Right kidney (tissue), 1 donor: ENCODE results near the gene KRT76.
"Not testable (repeated sequence)": the region's sequence is repeated elsewhere in the genome, so short reads cannot be mapped to it uniquely, and the experiment has no call there.

ENCODE experiments used
- DNase-seq: peaks from one replicate; pipeline ENCODE4 v3.0.0-alpha.2; 2016

Gene KRT76

DNA sequence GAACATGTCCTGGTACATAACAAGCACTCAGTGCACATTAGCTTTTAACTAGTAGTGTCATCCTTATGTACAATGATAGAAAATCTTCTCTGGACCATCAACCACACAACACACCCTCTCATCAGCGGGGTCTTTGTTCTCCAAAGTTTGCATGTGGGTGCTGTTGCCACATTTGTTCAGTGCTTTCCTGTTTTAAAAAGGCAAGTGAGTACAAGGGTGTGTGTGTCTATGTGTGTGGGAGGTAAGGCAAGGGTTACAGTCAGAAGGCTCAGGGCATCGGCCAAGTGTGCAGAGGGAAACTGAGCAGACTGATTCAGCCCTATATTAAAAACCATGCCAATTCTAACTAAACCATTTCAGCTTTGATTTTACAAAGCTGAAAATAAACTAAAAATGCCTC is 17.9 kb downstream of the KRT76 start:
- DNase-seq = no peak

DNA sequence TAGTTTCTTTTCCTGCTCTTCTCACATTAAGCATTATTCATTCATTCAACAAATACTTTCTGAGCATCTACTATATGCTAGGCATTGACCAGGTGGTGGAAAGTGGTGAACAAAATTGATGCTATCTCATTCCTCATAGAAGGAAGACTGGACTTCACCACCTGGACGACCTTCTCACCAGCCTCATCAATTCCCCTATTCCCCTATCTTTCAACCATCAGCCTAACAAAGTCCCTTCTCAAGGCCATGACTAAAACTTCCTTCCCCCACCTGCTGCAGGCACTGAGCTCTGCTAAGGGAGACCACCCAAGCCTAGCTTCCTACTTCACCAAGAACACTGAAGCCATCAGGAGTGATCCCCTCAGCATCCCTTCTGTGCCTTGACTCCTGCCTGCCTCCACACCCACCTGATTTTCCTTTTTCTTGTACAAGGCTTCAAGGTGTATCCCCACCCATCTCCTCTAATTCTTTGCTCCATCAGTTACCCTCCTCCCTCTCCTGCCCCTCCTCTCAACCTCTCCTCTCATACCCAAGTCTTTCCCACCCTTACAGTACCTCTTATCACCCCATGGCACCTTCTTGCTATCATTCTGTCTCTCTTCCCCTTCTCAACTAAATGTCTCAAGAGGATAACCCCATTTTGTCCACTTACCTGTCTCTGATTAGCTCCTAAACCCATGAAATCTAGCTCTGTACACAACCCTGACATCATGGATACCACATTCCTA is 19.5 kb downstream of the KRT76 start:
- no peak for DNase-seq

DNA sequence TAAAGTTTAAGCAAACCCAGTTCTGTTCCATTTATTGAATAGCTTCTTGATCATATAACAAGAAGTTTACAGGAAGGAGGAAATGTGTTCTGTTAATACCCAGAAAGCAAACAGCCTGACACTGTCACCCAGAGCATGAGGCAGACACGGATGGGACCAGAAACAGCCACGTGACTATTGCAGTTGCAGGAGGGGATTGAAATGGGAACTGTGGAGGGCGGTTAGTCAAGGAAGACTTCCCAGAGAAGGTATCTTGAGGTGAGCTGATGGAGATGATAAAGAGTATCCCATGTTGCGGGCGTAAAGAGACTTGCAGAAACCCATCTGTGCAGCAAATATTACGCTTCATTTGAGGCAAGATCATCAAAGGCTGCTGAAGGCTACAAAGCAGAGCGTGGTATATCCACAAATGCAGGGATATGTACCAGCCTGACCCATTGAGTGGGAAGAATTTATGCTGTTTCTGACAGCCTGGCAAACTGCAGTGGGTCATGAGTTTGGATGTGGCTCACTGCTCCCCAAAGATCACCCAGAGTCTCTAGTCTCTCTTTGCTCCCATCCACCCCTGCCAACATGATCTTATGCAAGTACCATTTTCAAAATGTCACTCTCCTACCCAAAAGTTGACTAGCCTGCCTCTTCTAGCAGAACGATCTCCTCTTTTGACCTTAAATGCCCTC is 20.7 kb downstream of the KRT76 start:
- no peak for DNase-seq

GRCh38 chr12:52755533-52755932 is 21.6 kb downstream of the KRT76 start:
- no peak for DNase-seq

- DNase-seq = no peak
Measured at GRCh38 chr12:52754135-52754534, 23.0 kb downstream of the KRT76 start.

DNA sequence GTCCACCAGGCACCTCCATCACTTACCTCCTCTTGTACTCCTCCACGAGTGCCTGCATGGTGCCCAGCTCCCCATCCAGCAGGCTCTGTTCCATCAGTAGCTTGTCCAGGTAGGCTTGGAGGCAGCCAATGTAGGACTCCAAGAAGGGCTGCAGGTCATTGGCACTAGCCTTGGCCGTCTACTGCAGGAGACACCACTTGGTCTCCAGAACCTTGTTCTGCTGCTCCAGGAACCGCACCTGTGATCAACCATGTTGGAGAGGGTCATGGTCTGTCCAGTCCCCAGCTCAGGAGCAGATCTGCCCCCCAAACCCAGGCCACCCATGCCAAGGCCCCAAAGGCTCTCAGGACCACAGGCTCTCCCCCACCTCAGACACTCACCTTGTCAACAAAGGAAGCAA is 23.9 kb downstream of the KRT76 start:
- no peak for DNase-seq

DNA sequence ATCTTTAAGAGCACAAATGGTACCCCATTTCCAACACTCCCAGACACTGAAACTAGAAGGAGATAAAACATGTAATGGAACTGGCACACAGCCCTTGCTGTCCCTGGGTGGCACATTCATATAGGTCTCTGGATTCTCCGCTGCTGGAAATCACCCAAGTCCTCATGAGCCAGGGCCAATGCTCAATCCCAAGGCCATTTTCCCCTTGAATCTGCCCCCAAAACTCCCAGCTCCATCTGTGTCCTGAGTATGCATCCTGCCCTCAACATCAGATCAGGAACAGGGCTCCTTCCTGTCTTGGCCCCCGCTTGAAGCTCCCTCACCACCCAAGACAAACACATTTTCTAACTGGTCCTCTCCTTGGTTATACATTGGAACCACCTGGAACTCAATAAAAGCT is 24.6 kb downstream of the KRT76 start:
- no peak for DNase-seq

GRCh38 chr12:52751795-52752194 is 25.4 kb downstream of the KRT76 start:
- no peak for DNase-seq

DNA sequence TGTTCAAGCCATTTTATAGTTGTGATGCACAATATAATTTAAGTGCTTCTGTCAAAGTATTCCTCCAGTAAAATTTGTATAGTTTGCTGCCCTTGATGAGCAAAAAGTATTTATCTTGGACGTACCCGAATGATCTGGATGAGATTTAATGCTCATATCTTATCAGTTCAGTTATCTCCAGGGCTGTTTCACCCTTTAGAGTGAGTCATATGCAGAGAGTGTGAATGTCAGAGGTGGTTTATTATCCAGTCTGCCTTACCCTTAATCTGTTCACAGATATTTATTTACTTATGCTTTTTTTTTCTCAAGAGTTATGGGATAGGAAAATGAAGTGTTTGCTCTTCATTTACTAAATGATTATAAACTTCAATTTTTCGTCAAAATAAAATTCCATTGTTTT is 26.6 kb downstream of the KRT76 start:
- not testable (repeated sequence) for DNase-seq

DNA sequence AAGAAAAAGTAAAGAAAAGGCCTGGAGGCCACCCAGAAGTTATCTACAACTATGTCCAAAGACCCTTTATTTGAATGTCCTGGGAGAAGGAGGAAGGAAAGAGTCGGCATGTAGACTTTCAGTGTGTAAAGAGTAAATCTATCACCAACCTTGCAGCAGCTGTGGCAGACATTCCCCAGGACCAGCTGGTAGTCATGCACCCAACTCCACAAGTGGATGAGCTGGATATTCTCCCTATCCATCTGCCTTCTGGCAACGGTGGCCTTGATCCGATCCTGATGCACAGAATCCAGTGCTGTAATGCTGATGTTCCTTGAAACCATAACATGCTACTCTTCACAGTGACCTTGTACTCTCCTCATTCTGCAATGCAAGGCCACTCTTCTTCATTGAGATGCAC is 27.3 kb downstream of the KRT76 start:
- no peak for DNase-seq

DNA sequence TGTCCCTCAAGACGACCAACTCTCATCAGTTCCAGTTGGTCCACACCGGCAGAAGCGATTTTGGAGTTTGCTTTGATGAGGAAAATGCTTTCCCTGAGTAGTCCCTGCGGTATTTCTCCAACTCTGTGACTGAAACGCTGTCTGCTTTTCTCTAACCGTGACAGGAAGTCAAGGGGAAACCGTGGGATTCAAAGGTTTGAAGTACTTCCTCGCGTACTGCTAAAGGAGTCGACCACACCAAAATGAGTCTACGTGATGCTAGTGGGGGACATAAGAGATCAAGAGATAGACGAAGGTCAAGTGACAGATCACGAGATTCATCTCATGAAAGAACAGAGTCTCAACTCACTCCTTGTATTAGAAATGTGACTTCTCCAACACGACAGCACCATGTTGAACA is 28.6 kb downstream of the KRT76 start:
- DNase-seq = no peak

- DNase-seq = no peak
Measured at GRCh38 chr12:52745554-52745953, 31.6 kb downstream of the KRT76 start.

- DNase-seq = no peak
Measured at GRCh38 chr12:52744493-52745156, 32.5 kb downstream of the KRT76 start.

- no peak for DNase-seq
Measured at GRCh38 chr12:52742822-52743457, 34.2 kb downstream of the KRT76 start.

GRCh38 chr12:52742196-52742580 is 35.0 kb downstream of the KRT76 start:
- no peak for DNase-seq

- DNase-seq = peak; percentile 30
Measured at GRCh38 chr12:52741375-52742195, 35.6 kb downstream of the KRT76 start.

DNA sequence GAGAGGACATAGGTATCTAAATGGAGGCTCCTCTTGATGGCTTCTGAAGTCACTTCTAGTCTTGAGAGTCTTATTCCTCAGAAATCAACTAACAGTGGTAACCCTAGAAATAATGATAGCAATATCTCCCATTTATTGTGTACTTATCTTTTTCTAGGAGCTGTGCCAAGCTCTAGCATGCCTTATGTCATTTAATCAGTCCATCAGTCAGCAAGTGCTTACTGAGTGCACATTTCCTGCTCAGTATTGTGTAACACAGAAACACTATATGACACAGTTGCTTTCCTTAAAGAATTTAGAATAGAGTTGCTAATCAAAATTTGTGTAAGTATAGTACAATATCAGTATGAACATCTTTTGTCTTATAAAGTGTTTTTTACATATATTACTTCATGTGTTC is 36.6 kb downstream of the KRT76 start:
- no peak for DNase-seq

GRCh38 chr12:52739963-52740362 is 37.2 kb downstream of the KRT76 start:
- no peak for DNase-seq

DNA sequence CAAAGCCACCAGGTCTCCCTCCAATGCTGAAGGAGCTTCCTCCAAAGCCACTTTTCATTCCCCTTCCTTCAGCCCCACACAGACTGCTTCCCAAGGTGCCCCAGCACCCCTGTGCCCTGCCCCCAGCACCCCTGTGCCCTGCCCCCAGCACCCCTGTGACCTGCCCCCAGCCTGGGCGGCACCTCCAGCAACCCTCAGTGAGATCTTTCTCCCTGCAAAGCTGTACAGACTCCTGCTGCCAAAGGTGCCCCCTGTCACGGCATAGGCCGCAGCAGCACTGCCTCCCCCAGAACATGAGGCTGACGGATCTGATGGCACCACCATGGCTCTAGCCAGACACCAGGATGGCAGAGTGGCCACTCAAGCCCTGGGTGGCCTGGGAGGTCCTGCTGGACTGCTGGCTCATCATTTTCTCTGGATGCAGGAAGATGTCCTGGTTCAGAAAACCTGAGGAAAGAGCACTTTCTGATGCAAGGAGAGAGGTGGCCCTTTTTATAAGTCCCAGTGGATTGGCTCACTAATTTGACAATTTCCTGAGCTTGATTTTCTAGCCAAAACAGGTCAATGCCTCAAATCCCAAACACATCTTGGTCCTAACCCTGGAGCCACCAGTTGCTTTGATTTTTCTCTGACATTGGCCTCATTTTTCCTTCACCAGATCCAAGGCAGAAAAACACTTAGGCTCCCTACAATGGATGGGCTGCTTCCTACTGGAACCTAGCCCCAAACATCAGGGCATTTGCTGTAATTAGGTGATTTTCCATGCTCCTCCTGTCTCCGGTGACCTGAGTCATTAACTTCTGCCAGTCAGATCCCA is 41.1 kb downstream of the KRT76 start:
- no peak for DNase-seq

DNA sequence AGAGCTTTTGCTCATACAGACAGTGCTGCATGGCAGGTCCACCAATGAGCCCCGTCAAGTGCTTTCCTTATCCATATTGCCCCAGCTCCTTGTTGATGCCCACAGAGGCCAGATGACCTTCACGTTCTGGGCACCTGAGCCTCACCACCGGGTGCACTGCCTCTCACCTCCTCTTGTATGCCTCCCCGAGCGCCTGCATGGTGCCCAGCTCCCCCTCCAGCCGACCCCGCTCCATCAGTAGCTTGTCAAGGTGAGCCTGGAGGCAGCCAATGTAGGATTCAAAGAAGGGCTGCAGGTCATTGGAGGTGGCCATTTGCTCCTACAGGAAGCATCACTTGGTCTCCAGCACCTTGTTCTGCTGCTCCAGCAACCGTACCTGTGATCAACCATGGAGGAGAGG is 42.0 kb downstream of the KRT76 start:
- no peak for DNase-seq

- DNase-seq = no peak
Measured at GRCh38 chr12:52730793-52731192, 46.4 kb downstream of the KRT76 start.
